Stimulated activated CD8-positive, alpha-beta memory T cell treated with anti-CD3 and anti-CD28 coated beads, Interleukin-12 subunit alpha, Interleukin-12 subunit beta, amount 100 ng/mL, for 4 hours (primary cell): ENCODE results near the gene OSBP2.
A peak's percentile ranks its signal among the peaks of the same experiment; 100 is the strongest.
"Not testable (repeated sequence)": the region's sequence is repeated elsewhere in the genome, so short reads cannot be mapped to it uniquely, and the experiment has no call there.

ENCODE experiments used
- DNase-seq: peaks from one replicate; pipeline ENCODE4 v3.0.0-alpha.2; 2020; ENCODE audit warnings: low read depth

Gene OSBP2

DNA sequence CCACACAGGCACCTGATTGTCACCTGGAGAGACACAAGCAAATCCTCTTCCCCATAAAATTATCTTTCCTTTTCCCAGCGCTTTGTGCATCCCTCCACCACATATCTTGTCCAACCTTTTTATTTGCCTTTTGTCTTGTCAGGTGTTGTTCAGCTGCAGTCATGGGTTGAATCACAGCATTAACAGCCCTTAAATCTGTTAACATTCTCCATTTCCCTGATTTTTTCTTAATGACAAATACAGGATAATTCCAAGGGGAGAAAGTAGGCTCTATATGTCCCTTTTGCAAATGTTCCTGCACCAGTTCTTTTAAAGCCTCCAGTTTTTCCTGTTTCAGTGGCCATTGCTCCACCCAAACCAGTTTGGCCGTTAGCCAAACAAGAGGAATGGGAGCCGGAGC, 18.1 kb upstream of the OSBP2 start:
- DNase-seq = not testable (repeated sequence)

DNA sequence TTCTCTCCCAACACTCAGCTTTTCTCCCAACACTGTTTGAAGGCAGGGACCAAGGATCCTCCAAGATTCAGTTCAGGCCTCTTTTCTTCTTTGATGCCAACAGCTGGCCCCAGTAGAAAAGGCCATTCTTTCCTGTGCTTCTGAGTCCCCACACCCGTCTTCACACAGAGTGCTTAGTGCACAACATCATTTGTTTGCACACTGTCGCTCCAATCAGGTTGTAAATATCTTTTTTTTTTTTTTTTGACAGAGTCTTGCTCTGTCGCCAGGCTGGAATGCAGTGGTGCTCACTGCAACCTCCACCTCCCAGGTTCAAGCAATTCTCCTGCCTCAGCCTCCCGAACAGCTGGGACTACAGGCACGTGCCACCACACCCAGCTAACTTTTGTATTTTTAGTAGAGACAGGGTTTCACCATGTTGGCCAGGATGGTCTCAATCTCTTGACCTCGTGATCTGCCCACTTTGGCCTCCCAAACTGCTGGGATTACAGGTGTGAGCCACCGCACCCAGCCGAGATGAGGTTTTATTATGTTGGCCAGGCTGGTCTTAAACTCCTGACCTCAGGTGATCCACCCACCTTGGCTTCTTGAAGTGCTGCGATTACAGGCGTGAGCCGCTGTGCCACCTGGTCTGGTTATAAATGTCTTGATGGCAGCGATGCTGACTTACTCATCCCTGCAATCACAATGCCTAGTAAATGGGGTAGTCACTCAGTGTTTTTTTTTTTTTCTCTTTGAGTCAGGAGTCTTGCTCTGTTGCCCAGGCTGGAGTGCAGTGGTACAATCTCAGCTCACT, 14.6 kb upstream of the OSBP2 start:
- not testable (repeated sequence) for DNase-seq

DNA sequence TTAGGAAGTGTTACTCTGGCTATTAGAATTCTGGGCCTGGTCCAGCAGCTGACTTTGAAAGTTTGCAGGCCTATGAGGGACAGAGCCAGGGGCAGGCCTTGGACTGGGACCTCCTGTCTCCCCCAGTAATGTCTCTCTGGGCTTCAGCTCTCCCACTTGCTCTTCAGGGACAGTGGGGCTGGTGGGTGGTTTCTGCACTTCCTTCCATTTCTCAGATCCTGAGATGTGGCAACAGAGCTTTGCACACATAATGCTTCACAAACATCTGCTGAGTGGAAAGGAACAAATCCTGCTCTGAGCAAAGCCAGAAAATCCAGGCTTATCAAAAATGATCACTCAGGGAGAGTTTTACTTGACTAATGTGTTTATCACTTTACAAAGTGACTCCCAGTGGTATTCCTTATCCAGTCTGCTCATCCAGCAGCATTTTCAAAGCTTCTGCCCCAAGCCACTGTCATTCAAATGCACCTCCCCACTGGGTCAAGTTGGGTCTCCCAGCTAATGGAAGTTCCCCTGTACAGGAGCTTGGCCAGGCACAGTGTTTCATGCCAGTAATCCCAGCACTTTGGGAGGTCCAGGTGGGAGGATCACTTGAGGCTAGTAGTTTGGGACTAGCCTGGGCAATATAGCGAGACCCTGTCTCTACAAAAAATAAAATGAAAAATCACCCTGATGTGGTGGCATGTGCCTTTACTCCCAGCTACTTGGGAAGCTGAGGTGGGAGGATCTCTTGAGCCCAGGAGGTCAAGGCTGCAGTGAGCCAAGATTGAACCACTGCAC, 13.5 kb upstream of the OSBP2 start:
- no peak for DNase-seq

DNA sequence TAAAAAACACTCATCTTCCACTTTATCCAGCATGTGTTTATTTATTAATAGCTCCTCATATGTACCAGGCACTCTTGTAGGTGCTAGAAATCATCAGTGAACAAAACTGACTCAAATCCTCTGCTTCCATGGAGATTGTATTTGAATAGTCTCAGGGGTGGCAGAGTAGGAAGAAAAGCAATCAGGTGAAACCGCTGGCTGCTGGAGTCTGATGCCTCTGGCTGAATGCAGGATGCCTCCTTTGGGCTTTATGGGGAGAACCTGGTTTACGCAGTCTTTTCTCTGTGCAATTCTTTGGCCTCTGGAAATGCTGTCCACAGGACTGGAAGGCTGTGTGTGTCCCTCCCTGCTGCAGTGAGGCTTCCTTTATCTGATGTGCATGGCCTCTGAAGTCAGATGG, 12.8 kb upstream of the OSBP2 start:
- DNase-seq = no peak

DNA sequence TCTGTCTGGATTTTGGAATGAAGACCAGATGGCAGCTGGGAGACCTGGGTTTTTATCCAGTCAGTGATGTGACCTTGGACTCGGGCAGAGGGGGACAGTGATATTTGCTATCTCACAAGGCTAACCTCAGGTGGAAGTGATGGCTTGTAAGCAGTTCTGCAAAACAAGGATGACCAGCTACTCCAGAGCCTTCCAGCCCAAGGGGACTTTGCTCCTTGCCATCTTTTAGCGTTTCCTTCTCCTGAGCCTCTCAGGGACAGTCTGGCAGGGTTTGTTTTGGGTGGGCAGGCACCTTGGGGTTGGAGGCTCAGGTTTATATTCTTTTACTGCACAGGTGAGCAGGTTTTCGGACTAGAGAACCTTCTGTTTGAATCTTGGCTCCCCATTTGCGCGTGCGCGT, 9.5 kb upstream of the OSBP2 start:
- DNase-seq = no peak

DNA sequence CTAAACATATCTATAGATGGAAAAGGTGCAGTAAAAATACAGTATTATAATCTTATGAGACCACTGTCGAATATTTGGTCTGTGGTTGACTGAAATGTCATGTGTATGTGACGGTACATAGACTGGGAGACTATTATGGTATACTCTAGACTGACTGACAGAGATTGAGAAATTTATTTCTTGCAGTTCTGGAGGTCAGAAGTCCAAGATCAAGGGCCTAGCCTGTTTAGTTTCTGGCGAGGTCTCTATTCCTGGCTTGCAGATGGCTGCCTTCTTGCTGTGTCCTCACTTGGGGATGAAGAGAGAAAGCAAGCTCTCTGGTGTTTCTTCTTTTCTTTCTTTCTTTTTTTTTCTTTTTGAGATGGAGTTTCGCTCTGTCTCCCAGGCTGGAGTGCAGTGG, 7.3 kb upstream of the OSBP2 start:
- DNase-seq = no peak

DNA sequence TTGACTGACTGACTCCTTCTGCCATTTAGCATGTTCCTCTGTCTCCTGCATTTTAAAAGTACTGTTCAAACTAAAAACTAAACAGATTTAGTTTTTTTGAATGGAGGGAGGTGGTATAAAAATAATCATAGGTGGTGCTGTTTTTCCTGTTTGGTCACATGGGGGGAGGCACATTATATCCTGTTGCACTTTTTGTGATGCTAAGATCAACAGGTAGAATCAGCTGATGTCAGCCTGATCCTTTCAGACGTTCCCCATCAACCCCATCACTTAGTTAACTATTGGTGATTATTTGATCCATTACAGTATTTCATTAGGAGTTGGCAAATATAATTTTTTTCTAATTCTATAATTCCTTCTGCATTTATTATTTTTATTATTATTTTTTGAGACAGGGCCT, 5.1 kb upstream of the OSBP2 start:
- DNase-seq = no peak

DNA sequence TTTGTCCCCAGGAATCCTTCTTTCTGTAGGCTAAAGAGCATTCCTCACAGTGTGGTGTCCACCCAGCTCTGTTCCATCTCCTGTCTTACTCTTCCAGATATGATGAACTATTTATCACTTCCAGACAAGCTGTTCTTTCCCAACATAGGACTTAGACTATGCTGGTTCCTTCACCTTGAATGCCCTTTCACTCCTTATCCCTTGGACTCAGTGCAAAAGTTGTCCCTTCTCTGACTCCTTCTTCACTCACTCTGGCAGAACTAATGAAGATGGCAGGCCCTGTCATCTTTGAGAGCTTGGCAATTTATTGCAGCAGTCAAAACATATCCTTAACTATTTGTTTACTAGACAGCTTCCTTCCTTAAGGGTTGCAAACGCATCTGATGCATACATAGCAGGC, 3.5 kb upstream of the OSBP2 start:
- no peak for DNase-seq

DNA sequence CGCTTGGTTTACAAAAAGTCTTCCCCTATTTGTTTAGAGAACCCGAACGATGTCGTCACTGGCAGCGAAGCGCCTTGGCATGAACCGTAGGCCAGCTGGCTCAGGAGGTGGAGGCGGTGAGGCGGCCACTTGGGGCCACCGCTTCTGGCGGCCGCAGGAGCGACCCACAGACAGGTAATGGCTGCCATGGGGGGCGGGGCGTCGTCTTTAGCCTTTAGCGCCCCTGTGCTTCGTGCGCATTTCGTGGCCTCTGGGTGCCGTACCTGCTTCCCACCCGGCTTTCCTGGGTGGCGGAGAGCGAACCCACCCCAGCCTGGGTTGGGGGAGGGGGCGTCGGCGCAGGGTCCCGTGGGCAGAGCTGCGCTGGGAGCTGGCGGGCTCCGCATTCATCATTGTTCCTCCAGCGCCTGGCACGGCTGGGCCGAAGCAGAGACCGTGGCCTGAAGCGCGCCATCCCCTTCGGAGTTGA, 469 bp upstream of the OSBP2 start:
- DNase-seq = peak; percentile 32

DNA sequence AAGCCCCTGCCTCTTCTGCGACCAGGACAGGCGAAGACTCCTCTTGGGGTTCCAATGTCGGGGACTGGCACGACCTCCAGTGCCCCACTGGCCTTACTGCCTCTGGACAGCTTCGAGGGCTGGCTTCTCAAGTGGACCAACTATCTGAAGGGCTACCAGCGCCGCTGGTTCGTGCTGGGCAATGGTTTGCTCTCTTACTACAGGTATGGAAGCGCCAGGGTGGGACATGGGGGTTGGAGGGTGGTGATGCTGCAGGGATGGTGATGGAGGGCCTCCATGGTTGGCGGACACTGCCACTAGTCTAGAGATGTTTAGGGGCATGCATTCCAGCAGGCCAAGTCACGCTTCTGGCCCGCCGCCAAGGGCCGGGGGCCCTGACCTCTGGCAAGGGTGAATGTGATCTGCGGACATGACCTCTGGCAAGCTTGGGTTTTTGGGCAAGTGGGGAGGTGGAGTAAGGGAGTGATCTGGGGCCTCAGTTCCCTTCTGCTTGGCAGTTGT, 727 bp downstream of the OSBP2 start:
- DNase-seq = no peak

DNA sequence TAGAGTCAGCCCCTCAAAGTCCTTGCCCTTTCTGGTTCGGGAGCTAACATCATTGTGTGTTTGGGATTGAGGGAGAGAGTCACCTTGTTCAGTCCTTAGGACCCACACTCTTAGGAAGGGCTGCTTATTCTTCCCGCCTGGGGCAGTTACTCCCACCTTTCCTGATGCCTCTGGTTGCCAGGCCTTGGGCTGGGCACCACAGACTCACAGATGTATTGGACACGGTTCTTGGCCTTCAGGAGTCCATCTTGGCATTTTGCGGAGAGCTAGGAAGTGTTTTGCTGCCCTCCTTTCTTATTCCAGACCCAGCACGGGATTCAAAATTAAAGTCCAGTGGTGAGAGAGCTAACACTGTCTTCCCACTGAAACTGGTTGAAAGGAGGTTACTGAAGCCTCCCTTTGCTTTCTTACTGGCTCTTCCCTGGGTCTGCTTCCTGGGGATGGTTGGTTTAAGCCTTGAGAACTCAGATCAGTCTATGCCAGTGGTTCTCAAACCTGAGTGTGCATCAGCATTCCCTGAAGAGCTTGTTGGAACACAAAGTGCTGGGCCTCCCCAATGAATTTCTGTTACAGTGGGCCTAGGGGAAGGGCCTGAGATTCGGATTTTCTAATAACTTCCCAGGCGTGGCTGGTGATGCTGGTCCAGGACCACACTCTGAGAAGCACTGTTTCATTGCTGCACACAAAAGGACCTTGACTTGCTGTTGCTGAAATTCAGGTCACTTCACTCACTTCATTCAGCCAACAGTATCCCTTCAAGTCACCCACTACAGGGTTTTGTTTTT, 1.4 kb downstream of the OSBP2 start:
- no peak for DNase-seq

DNA sequence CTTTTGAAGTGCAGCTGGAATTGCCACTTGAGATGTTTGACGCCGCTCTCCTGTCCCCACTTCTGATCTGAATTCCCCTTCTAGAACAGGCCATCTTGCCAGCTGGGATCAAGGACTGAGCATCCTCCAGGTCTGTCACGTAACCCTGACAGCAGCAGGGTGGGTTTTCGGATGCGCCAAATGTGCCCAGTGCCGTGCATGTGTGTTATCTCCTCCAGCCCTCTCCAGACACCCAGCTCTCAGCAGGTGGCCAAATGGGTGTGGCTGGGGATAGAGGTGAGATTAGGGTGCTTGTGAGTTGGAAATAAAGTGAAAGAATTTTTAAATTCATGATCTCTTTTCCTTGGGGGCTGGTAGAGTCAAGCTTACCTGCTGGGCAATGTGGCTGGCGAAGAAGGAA, 3.3 kb downstream of the OSBP2 start:
- DNase-seq = no peak

DNA sequence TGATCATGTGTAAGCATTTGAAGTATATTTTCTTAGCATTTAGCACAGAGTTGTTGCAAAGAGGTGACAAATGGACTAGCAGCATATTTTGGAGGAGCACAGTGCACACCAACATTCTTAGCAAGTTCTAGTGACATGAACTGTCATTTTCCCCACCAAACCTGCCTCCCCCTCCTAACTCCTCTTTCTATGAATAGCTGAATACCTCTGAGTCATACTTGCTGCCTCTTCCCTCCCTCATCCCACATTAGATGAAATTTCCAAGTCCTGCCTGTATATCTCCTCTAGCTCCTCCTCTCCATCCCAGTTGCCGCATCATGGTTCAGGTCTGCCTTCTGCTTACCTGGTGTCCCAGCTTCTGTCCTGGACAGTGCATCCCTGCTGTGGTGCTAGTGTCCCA, 7.2 kb downstream of the OSBP2 start:
- DNase-seq = no peak

DNA sequence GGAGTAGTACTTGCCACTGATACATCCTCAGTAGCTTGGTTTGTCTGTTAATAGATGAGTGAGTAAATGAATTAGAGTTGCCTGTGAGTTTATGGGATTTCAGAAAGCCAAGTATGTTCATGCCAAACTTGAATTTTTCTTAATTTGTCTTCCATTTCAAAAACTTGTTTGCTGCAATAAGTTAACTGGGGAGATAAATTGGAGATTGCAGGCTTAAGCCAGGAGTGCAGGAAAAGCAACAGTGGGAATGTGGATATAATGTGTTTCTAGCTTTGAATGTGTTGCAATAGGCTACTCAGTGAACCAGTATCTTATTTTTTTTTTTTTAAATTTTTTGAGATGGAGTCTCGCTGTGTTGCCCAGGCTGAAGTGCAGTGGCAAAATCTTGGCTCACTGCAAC, 8.2 kb downstream of the OSBP2 start:
- DNase-seq = no peak

DNA sequence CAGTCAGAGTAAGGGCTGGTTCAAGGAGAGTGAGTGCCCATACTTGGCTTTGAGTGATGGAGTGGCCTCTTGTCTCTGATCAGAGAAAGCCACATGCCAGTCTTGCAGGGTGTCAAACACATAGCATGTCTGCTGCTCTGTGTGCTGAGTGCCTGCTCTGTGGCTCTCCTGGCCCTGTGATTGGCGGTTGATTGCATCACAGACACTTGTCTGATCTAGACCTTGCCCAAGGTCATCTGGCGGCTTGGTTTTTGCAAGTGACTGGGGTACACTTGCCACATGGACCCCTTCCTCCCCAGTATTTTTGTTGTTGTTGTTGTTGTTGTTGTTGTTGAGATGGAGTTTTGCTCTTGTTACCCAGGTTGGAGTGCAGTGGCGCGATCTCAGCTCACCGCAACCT, 10.3 kb downstream of the OSBP2 start:
- no peak for DNase-seq

DNA sequence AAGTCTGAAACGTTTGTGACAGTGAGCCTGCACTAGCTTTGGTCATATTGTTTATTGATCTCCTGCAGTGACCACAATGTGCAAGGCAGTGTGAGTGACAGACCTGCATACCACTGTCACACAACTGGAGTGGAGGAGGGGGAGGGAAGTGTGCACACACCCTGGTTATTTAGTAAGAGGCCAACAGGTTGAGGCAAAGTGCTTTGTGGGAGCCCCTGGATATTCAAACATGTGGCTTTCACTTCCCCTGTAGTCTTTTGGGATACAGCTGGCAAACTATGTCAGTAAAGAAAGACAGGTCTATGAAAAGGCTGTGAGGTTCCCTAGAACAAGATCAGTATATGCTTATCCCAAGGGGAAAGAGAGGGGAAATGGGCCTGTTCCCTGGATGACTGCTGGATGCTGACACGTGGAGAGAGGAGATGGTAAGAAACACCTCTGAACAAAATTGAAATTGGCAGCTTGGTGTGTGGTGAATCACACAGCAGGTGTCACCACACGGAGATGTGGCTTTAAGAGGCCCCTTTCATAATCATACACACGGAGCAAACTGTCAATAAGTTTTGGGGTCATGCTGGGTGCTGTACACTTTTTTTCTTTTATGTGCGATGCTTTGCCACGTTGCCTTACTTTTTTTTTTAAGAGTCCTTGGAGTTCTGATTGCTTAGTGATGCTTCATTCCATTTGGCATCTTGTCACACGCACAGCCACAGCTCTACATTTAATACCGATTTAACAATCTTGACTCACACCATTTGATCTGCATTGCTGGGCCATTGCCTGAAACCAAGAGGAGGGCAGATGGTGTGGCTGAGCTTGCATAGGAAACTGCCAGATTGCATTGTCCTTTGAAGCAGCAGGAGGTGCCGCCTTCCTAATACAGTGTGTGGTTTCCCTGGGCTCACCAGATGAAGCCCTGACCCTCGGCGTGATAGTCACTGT, 11.3 kb downstream of the OSBP2 start:
- no peak for DNase-seq

DNA sequence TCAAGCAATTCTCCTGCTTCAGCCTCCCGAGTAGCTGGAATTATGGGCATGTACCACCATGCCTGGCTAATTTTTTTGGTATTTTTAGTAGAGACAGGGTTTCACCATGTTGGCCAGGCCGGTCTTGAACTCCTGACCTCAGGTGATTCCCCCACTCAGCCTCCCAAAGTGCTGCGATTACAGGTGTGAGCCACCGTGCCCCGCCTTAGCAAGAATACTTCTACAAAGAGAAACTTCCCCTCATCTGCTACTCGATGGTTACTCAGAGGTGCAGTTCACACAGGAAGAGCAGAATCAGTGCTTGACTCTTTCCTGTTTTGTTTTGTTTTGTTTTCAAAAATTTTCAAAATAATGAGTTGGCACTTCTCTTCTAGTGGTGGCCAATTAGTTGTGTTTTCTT, 15.3 kb downstream of the OSBP2 start:
- not testable (repeated sequence) for DNase-seq

DNA sequence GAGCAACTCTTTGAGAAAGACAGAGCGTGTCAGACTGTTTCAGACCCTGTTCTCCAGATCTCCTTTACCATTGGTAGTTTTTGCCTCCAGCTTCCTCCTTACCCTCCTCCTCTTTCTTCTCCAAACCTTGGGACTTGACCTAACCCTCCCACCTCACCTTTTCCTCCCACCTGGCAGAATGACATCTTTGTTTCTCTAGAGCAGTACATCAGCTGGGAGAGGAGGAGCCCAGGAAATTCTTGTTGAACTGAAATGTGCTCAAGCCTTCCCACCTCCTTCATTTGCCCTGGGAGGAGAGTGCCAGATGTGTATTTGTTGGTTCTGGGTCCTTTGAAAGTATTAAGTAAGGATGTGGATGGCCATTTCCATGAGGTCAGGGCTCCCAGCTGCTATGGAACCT, 17.4 kb downstream of the OSBP2 start:
- no peak for DNase-seq

DNA sequence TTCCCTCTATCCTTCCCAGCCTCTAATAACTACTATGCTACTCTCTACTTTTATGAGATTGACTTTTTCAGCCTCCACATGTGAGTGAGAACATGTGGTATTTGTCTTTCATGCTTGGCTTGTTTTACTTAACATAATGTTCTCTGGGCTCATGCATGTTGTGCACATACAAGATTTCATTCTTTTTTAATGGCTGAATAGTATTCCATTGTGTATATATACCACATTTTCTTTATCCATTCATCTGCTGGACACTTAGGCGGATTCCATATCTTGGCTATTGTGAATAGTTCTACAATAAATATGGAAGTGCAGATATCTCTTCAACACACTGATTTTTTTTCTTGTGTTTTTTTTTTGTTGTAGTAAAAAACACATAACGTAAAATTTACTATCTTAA, 19.4 kb downstream of the OSBP2 start:
- no peak for DNase-seq

DNA sequence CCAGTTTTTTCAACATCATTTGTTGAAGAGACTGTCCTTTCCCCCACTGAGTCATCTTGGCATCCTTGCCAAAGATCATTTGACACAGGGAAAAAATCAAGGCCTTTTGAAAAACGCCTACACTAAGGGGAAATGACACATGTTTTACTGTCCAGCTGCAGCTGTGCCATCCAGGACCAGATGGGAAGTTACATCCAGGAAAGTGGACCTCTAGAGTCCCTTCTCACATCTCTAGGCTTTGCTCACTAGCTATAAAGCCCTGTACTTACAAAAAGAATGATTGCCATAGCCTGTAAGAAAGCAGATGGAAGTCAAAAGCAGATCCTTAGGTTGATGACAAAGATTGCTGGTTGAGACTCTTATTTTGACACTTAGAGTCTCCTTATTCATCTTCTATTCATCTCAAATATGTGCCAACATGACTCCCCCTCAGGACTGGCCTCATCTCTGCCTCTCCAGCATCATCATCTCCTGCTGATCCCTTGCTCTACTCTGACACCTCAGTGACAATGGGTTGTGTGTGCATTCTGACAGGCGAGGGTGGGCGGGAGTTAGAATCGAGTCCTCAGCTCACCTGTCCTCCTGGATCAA, 22.8 kb downstream of the OSBP2 start:
- DNase-seq = no peak

DNA sequence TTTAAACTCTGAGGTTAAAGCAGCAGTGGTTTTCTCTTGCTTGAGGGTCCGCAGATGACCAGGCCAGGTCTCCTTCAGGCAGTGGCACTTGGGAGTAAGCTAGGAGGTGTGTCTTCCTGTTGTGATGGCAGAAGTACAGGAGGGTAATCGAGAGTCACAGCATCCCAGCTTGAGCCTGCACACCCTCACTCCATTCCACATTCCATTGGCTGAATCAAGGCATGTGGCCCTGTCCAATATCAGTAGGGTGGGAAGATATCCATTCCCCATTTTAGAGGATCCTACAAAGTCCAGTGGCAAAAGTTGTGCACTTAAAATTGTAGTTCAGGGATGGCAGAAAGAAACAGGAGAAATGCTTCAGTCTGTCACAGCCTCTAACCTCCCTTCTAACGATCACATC, 23.3 kb downstream of the OSBP2 start:
- DNase-seq = no peak
